ENCODE data around the gene ZNF316. TPM values are rescaled to one million over a fixed set of nuclear protein-coding genes. Genes with fewer than 3 reads are reported as not detected.

ZNF316 gene
- total RNA-seq, 1 donor from 2014 or later: 59.7 TPM

GRCh38 chr7:6608081-6608480, 29.0 kb upstream of the ZNF316 start:
- Mint-ChIP-seq H3K9me3 (ENCODE audit: low read depth) (no peaks in the 10 kb centered on the region), H3K27ac (no peak overlapping the region), H3K4me1 (ENCODE audit: low read depth) (no peaks in the 10 kb centered on the region), H3K36me3 (ENCODE audit: insufficient read depth) (peaks cover 10% of the 10 kb centered on the region), H3K27me3 (no peaks in the 10 kb centered on the region), H3K4me3 (ENCODE audit: low read depth) (no peak overlapping the region)
- no peak for DNase-seq (ENCODE audit: low spot score, unreplicated experiment)
- TF ChIP-seq, protein P1, sequence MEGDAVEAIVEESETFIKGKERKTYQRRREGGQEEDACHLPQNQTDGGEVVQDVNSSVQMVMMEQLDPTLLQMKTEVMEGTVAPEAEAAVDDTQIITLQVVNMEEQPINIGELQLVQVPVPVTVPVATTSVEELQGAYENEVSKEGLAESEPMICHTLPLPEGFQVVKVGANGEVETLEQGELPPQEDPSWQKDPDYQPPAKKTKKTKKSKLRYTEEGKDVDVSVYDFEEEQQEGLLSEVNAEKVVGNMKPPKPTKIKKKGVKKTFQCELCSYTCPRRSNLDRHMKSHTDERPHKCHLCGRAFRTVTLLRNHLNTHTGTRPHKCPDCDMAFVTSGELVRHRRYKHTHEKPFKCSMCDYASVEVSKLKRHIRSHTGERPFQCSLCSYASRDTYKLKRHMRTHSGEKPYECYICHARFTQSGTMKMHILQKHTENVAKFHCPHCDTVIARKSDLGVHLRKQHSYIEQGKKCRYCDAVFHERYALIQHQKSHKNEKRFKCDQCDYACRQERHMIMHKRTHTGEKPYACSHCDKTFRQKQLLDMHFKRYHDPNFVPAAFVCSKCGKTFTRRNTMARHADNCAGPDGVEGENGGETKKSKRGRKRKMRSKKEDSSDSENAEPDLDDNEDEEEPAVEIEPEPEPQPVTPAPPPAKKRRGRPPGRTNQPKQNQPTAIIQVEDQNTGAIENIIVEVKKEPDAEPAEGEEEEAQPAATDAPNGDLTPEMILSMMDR (IDR thresholded peaks at IDR 0.05; ENCODE audit: unreplicated experiment): no peak

DNA sequence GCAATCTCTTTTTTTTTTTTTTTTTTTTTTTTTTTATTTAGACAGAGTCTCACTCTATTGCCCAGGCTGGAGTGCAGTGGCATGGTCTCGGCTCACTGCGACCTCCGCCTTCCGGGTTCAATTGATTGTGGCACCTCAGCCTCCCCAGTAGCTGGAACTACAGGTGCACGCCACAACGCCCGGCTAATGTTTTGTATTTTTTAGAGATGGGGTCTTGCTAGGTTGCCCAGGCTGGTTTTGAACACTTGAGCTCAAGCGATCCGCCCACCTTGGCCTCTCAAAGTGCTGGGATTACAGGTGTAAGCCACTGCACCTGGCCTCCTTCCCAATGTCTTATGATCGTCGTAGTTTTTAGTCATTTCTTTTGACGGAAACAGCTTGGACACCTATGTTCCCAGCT, 28.3 kb upstream of the ZNF316 start:
- DNase-seq (ENCODE audit: low spot score, unreplicated experiment): no peak
- H3K9me3 Mint-ChIP-seq (ENCODE audit: low read depth): no peaks in the 10 kb centered on the region
- no peaks in the 10 kb centered on the region for H3K27me3 Mint-ChIP-seq
- H3K27ac Mint-ChIP-seq: no peak overlapping the region
- peaks cover 10% of the 10 kb centered on the region for H3K36me3 Mint-ChIP-seq (ENCODE audit: insufficient read depth)
- TF ChIP-seq, protein P1 (IDR thresholded peaks at IDR 0.05; ENCODE audit: unreplicated experiment): no peak
- H3K4me1 Mint-ChIP-seq (ENCODE audit: low read depth): no peaks in the 10 kb centered on the region
- H3K4me3 Mint-ChIP-seq (ENCODE audit: low read depth): no peak overlapping the region

GRCh38 chr7:6612819-6613218, 24.3 kb upstream of the ZNF316 start:
- Mint-ChIP-seq H3K4me3 (ENCODE audit: low read depth) (peak overlapping the region; percentile 58), H3K36me3 (ENCODE audit: insufficient read depth) (no peaks in the 10 kb centered on the region), H3K9me3 (ENCODE audit: low read depth) (no peaks in the 10 kb centered on the region), H3K4me1 (ENCODE audit: low read depth) (peaks cover 6% of the 10 kb centered on the region), H3K27me3 (no peaks in the 10 kb centered on the region), H3K27ac (peak overlapping the region; percentile 37)
- TF ChIP-seq, protein P1 (IDR thresholded peaks at IDR 0.05; ENCODE audit: unreplicated experiment): no peak
- DNase-seq (ENCODE audit: low spot score, unreplicated experiment): no peak

GRCh38 chr7:6613706-6614105, 23.4 kb upstream of the ZNF316 start:
- Mint-ChIP-seq H3K9me3 (ENCODE audit: low read depth) (no peaks in the 10 kb centered on the region), H3K27me3 (no peaks in the 10 kb centered on the region), H3K27ac (no peak overlapping the region), H3K4me1 (ENCODE audit: low read depth) (peaks cover 6% of the 10 kb centered on the region), H3K4me3 (ENCODE audit: low read depth) (peak overlapping the region; percentile 19), H3K36me3 (ENCODE audit: insufficient read depth) (no peaks in the 10 kb centered on the region)
- TF ChIP-seq, protein P1 (IDR thresholded peaks at IDR 0.05; ENCODE audit: unreplicated experiment): no peak
- no peak for DNase-seq (ENCODE audit: low spot score, unreplicated experiment)

DNA sequence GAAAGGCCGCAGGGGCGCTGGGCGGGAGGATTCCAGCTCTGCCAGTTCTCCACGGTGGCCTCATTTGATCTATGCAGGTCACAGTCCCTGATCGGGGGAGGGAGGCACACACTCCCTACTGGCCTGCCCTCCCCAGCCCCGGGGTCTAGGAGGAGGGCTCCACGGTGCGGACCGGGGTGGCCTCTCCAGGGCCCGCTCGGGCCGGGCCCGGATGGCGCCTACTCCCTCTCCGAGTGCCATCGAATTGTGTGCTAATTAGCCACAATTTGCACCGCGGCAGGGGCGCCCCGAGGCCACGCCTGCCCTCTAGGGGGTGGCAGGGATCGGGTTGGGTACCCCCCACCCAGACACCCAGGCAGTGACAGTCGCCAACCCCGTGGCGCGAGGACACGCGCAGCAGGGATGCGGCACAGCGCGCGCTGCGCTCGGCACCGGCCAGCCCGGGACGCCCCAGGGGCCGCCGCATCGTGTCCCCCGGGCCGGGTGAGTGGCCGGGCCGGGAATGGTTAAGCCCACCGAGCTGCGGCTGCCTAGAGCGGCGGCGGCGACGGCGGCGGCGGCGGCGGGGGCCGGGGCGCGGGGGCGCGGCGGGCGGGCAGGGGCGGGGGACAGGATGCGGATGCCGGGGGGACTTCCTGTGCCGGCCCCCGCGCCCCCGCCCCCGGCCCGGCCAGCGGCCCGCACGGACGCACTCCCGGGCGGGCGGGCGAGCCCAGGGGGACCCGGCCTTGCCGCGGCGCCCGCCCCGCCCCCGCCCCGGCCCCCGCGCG, 22.0 kb upstream of the ZNF316 start, which contains the start of gene ZNF853:
Gene ZNF853 (plus strand): TSS at position 658 of the 770 bp plus-strand sequence. CDS start 565 bp downstream, outside the sequence.
- TF ChIP-seq, protein P1 (IDR thresholded peaks at IDR 0.05; ENCODE audit: unreplicated experiment): peak; percentile 16
- Mint-ChIP-seq H3K27ac (peak within 1 kb of the TSS; percentile 89), H3K36me3 (ENCODE audit: insufficient read depth) (no peaks in the 10 kb centered on the region), H3K27me3 (no peaks in the 10 kb centered on the region), H3K4me3 (ENCODE audit: low read depth) (peak within 1 kb of the TSS; percentile 75), H3K9me3 (ENCODE audit: low read depth) (no peaks in the 10 kb centered on the region), H3K4me1 (ENCODE audit: low read depth) (peaks cover 6% of the 10 kb centered on the region)
- peak; percentile 34 for DNase-seq (ENCODE audit: low spot score, unreplicated experiment)
